GM12892 (cell line): Measurements from ENCODE around the gene CPNE7.

Experiments
- POLR2A ChIP-seq: IDR thresholded peaks from 2 replicates; pipeline ENCODE4 v1.6.1; 2011; ENCODE audit warnings: low read depth, low read length, control low read depth
- POLR2AphosphoS5 ChIP-seq: IDR thresholded peaks from 2 replicates; pipeline ENCODE4 v1.6.1; 2011; ENCODE audit warnings: low read depth, low read length, control low read depth
- TAF1 ChIP-seq: IDR thresholded peaks from 2 replicates; pipeline ENCODE4 v1.6.1; 2011; ENCODE audit warnings: low read depth, mild to moderate bottlenecking, control low read depth, low read length, borderline replicate concordance

GRCh38 chr16:89639385-89639784, 63.8 kb downstream of the CPNE7 start:
- TF ChIP-seq POLR2A (no peak), POLR2AphosphoS5 (no peak), TAF1 (no peak)
